GM21526 (cell line): ENCODE results near the gene DCDC2B.
"Not testable (repeated sequence)": the region's sequence is repeated elsewhere in the genome, so short reads cannot be mapped to it uniquely, and the experiment has no call there.

ENCODE experiments used
- ATAC-seq: cut with Tn5 transposase; IDR thresholded peaks from one replicate; pipeline ENCODE4 v1.9.1; 2021; ENCODE audit warnings: moderate library complexity; ENCODE audit not compliant: unreplicated experiment, low FRiP score

The DCDC2B gene

GRCh38 chr1:32208891-32209328 lies at the start of gene DCDC2B:
Gene DCDC2B, plus strand, starts transcription at chr1:32209089. Its CDS starts 5 bp downstream, at chr1:32209094.
- ATAC-seq, result no peak

- ATAC-seq, result no peak
Measured at GRCh38 chr1:32159189-32159588, 49.7 kb upstream of the DCDC2B start.

- no peak for ATAC-seq
Measured at GRCh38 chr1:32163405-32163804, 45.5 kb upstream of the DCDC2B start.

GRCh38 chr1:32165633-32166032 lies 43.3 kb upstream of the DCDC2B start:
- not testable (repeated sequence) for ATAC-seq

- no peak for ATAC-seq
Measured at GRCh38 chr1:32170991-32171390, 37.9 kb upstream of the DCDC2B start.

GRCh38 chr1:32172621-32173245 lies 36.2 kb upstream of the DCDC2B start:
- no peak for ATAC-seq

GRCh38 chr1:32178380-32179192 lies 30.3 kb upstream of the DCDC2B start:
- ATAC-seq, result no peak

GRCh38 chr1:32179193-32179442 lies 29.8 kb upstream of the DCDC2B start:
- ATAC-seq, result peak; percentile 6

- peak; percentile 69 for ATAC-seq
Measured at GRCh38 chr1:32179443-32180185, 29.3 kb upstream of the DCDC2B start, which contains the start of gene TXLNA. Gene TXLNA, plus strand, starts transcription at chr1:32179675. Its CDS starts 671 bp downstream, at chr1:32180346.

- ATAC-seq, result no peak
Measured at GRCh38 chr1:32180186-32181060, 28.5 kb upstream of the DCDC2B start.

GRCh38 chr1:32181065-32181464 lies 27.8 kb upstream of the DCDC2B start:
- ATAC-seq, result no peak

- ATAC-seq, result no peak
Measured at GRCh38 chr1:32181563-32181962, 27.3 kb upstream of the DCDC2B start.

- no peak for ATAC-seq
Measured at GRCh38 chr1:32182060-32182459, 26.8 kb upstream of the DCDC2B start.

GRCh38 chr1:32184650-32185049 lies 24.2 kb upstream of the DCDC2B start:
- ATAC-seq, result no peak

GRCh38 chr1:32186077-32186476 lies 22.8 kb upstream of the DCDC2B start:
- no peak for ATAC-seq

GRCh38 chr1:32186491-32186890 lies 22.4 kb upstream of the DCDC2B start:
- no peak for ATAC-seq

GRCh38 chr1:32187850-32188249 lies 21.0 kb upstream of the DCDC2B start:
- ATAC-seq, result no peak

GRCh38 chr1:32192220-32192948 lies 16.5 kb upstream of the DCDC2B start:
- no peak for ATAC-seq

- ATAC-seq, result no peak
Measured at GRCh38 chr1:32194984-32195383, 13.9 kb upstream of the DCDC2B start.

- ATAC-seq, result no peak
Measured at GRCh38 chr1:32195531-32195930, 13.4 kb upstream of the DCDC2B start.
